IMR-90 (cell line): ENCODE results near the gene FNIP2. TPM values are rescaled to one million over a fixed set of nuclear protein-coding genes. Genes with fewer than 3 reads are reported as not detected.
"Not testable (repeated sequence)": the region's sequence is repeated elsewhere in the genome, so short reads cannot be mapped to it uniquely, and the experiment has no call there.

Experiments used
- ATAC-seq: fragments of 200-7000 bp; cut with Tn5 transposase; 2 replicates; pipeline ENCODE4 v1.9.1; 2020; ENCODE audit warnings: low read depth, mild to moderate bottlenecking, moderate library complexity
- BruUV-seq: library from RNA; stranded (reverse); fragments of 400-500 nt; replicated peaks from 2 replicates; lab custom pipeline; 2021; lab: Mats Ljungman, UMichigan
- CTCF ChIA-PET: fragments of 300-600 bp; formaldehyde crosslinking; extraction: SDS; loops from one replicate; lab custom pipeline; 2021; ENCODE audit warnings: antibody characterized with exemption; lab: Yijun Ruan, JAX
- POLR2A ChIA-PET: fragments of 300-600 bp; sonication (Branson Sonifier 250); formaldehyde crosslinking; loops from one replicate; lab custom pipeline; 2022; ENCODE audit warnings: antibody characterized with exemption; ENCODE audit not compliant: unreplicated experiment; lab: Charles Lee
- DNase-seq: peaks from one replicate; pipeline ENCODE4 v3.0.0; 2013
- H2AFZ ChIP-seq: replicated peaks from 2 replicates; pipeline ENCODE3; 2013; ENCODE audit warnings: low read length, mild to moderate bottlenecking; ENCODE audit not compliant: poor library complexity
- H2AK5ac ChIP-seq: 2 replicates; pipeline ENCODE4 v1.6.1; 2013; ENCODE audit warnings: low read depth, low read length, inconsistent platforms
- H2AK9ac ChIP-seq: replicated peaks from 2 replicates; pipeline ENCODE3; 2013; ENCODE audit warnings: mild to moderate bottlenecking, low read depth, low read length, moderate library complexity; ENCODE audit not compliant: poor library complexity
- H2BK120ac ChIP-seq: 2 replicates; pipeline ENCODE4 v1.6.1; 2013; ENCODE audit warnings: low read depth, low read length, inconsistent platforms
- H2BK15ac ChIP-seq: 3 replicates; pipeline ENCODE4 v1.6.1; 2013; ENCODE audit warnings: low read depth, low read length, inconsistent platforms
- H2BK20ac ChIP-seq: 2 replicates; pipeline ENCODE4 v1.6.1; 2013; ENCODE audit warnings: low read depth, mild to moderate bottlenecking, inconsistent platforms, low read length, moderate library complexity
- H2BK5ac ChIP-seq: 2 replicates; pipeline ENCODE4 v1.6.1; 2013; ENCODE audit warnings: mild to moderate bottlenecking, low read depth, low read length, inconsistent platforms; ENCODE audit not compliant: poor library complexity, severe bottlenecking
- H3K14ac ChIP-seq: replicated peaks from 2 replicates; pipeline ENCODE4 v1.6.1; 2013; ENCODE audit warnings: low read depth, low read length, inconsistent platforms
- H3K18ac ChIP-seq: 2 replicates; pipeline ENCODE4 v1.6.1; 2013; ENCODE audit warnings: low read depth, low read length, control low read depth
- H3K23ac ChIP-seq: 2 replicates; pipeline ENCODE4 v1.6.1; 2013; ENCODE audit warnings: low read depth, low read length, inconsistent platforms
- H3K27ac ChIP-seq: 2 replicates; pipeline ENCODE4 v1.5.1; 2013; ENCODE audit warnings: mild to moderate bottlenecking, control low read depth, low read length; ENCODE audit not compliant: insufficient read depth
- H3K27me3 ChIP-seq: 2 replicates; pipeline ENCODE4 v1.6.1; 2013; ENCODE audit warnings: low read length; ENCODE audit not compliant: control insufficient read depth, insufficient read depth
- H3K36me3 ChIP-seq: 2 replicates; pipeline ENCODE4 v1.6.1; 2013; ENCODE audit warnings: low read length, mixed read lengths; ENCODE audit not compliant: control insufficient read depth, insufficient read depth
- H3K4ac ChIP-seq: 2 replicates; pipeline ENCODE4 v1.6.1; 2013; ENCODE audit warnings: low read depth, low read length, inconsistent platforms
- H3K4me1 ChIP-seq: 2 replicates; pipeline ENCODE4 v1.6.1; 2013; ENCODE audit warnings: low read length, mixed read lengths; ENCODE audit not compliant: control insufficient read depth, insufficient read depth
- H3K4me2 ChIP-seq: 2 replicates; pipeline ENCODE4 v1.6.1; 2013; ENCODE audit warnings: low read depth, mild to moderate bottlenecking, control low read depth, low read length, moderate library complexity
- H3K4me3 ChIP-seq: 2 replicates; pipeline ENCODE4 v1.5.1; 2013; ENCODE audit warnings: low read depth, mild to moderate bottlenecking, control low read depth, low read length, moderate library complexity; ENCODE audit not compliant: insufficient read depth
- H3K56ac ChIP-seq: 2 replicates; pipeline ENCODE4 v1.6.1; 2013; ENCODE audit warnings: low read length, inconsistent platforms; ENCODE audit not compliant: insufficient read depth; ENCODE audit errors: extremely low read depth
- H3K79me1 ChIP-seq, 2 experiments: 2 replicates each; pipeline ENCODE4 v1.6.1; 2013; ENCODE audit warnings: low read length in 2 of 2, inconsistent platforms in 1 of 2, low read depth in 1 of 2
- H3K9ac ChIP-seq: 2 replicates; pipeline ENCODE4 v1.6.1; 2013; ENCODE audit warnings: low read depth, low read length, control low read depth
- H3K9me1 ChIP-seq: 2 replicates; pipeline ENCODE4 v1.6.1; 2013; ENCODE audit warnings: low read length, inconsistent platforms; ENCODE audit not compliant: insufficient read depth
- H3K9me3 ChIP-seq: 2 replicates; pipeline ENCODE4 v1.6.1; 2013; ENCODE audit warnings: low read length; ENCODE audit not compliant: control insufficient read depth, insufficient read depth
- H4K20me1 ChIP-seq: 2 replicates; pipeline ENCODE4 v1.6.1; 2013; ENCODE audit warnings: low read length, inconsistent platforms; ENCODE audit not compliant: insufficient read depth
- H4K5ac ChIP-seq: 2 replicates; pipeline ENCODE4 v1.6.1; 2013; ENCODE audit warnings: mild to moderate bottlenecking, low read depth, low read length, control low read depth
- H4K8ac ChIP-seq, 2 experiments: 2 replicates each; pipeline ENCODE4 v1.6.1; 2013; ENCODE audit warnings: low read depth in 2 of 2, low read length in 2 of 2, control low read depth in 1 of 2, inconsistent platforms in 1 of 2
- H4K91ac ChIP-seq: 2 replicates; pipeline ENCODE4 v1.6.1; 2013; ENCODE audit warnings: low read depth, low read length, inconsistent platforms; ENCODE audit not compliant: insufficient read depth
- WGBS, 2 experiments: methylation state at CpG; one replicate each; pipeline versions ENCODE4 v1.1.5 to v1.1.7; 2013; ENCODE audit warnings: missing lambda C conversion rate in 2 of 2; ENCODE audit not compliant: insufficient read length in 1 of 2; ENCODE audit errors: extremely low coverage in 2 of 2; 5-methylcytosine and 5-hydroxymethylcytosine counted together
- dilution Hi-C: fragments of 300-500 bp; cut with HindIII; formaldehyde crosslinking; loops from one replicate; pipeline ENCODE4 v1.14.3; 2018; ENCODE audit warnings: low sequenced_read_pairs; ENCODE audit not compliant: unreplicated experiment
- in situ Hi-C: fragments of 300-500 bp; cut with MboI; formaldehyde crosslinking; loops from 3 replicates; pipeline ENCODE4 v1.14.3; 2019; ENCODE audit warnings: low sequenced_read_pairs, inconsistent platforms, mixed read lengths
- intact Hi-C: fragments of 100-400 bp; cut with micrococcal nuclease; formaldehyde crosslinking; loops from 2 replicates; pipeline ENCODE4 v1.10.0; 2022
- polyA plus RNA-seq, 3 experiments: library from polyadenylated mRNA; depleted of rRNA; stranded (reverse); fragments of >200 nt; gene quantifications; 2 replicates each; pipeline ENCODE4 v1.2.3, GENCODE V29; 2012; ENCODE audit warnings: low replicate concordance in 1 of 3
- total RNA-seq: library from RNA; depleted of rRNA; stranded (reverse); fragments of >200 nt; gene quantifications from 2 replicates; pipeline ENCODE4 v1.2.3, GENCODE V29; 2012

FNIP2 gene
- total and polyA plus RNA-seq, 2 of the 4 experiments (the other 2 are of a cell fraction): 4.7 to 24.6 TPM

DNA sequence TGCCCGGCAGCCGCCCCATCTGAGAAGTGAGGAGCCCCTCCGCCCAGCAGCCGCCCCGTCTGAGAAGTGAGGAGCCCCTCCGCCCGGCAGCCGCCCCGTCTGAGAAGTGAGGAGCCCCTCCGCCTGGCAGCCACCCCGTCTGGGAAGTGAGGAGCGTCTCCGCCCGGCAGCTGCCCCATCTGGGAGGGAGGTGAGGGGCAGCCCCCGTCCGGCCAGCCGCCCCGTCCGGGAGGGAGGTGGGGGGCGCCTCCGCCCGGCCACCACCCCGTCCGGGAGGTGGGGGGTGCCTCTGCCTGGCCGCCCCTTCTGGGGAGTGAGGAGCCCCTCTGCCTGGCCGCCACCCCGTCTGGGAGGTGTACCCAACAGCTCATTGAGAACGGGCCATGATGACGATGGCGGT is 113.3 kb downstream of the FNIP2 start:
- BruUV-seq, H3K36me3 ChIP-seq, H2BK120ac ChIP-seq, H3K18ac ChIP-seq, intact Hi-C loops, ATAC-seq, H2AFZ ChIP-seq, H3K27ac ChIP-seq, H3K14ac ChIP-seq, H4K91ac ChIP-seq, in situ Hi-C loops, H3K9ac ChIP-seq, POLR2A ChIA-PET, H3K27me3 ChIP-seq, H3K4me1 ChIP-seq, H3K4me2 ChIP-seq, H4K20me1 ChIP-seq, dilution Hi-C loops, H3K4me3 ChIP-seq, H3K9me3 ChIP-seq, H2AK5ac ChIP-seq, H2AK9ac ChIP-seq, H3K79me1 ChIP-seq, H3K9me1 ChIP-seq, H2BK5ac ChIP-seq, H3K4ac ChIP-seq, H2BK20ac ChIP-seq, CTCF ChIA-PET, H2BK15ac ChIP-seq, H3K56ac ChIP-seq, H4K5ac ChIP-seq, H4K8ac ChIP-seq, DNase-seq, H3K23ac ChIP-seq: not testable (repeated sequence)
- no CpG with 5 or more reads among the region's 30 CpGs for WGBS, 2 experiments
